OCI-LY3 (cell line): ENCODE data around the gene TTC16.

Experiments
- H2AFZ ChIP-seq: fragments of 200-600, 300-600 bp; shearing (Covaris generic); 2 replicates; pipeline ENCODE4 v1.6.0; 2014; ENCODE audit warnings: antibody characterized with exemption, low read depth, low read length
- H3K27ac ChIP-seq: fragments of 200-600, 300-600 bp; sonication (generic); 2 replicates; pipeline ENCODE4 v1.5.1; 2014; ENCODE audit warnings: mild to moderate bottlenecking, low read length, moderate library complexity, mixed read lengths
- H3K27me3 ChIP-seq: fragments of 200-600, 300-600 bp; sonication (generic); 2 replicates; pipeline ENCODE4 v1.6.1; 2014; ENCODE audit warnings: low read depth, low read length, mixed read lengths
- H3K36me3 ChIP-seq: fragments of 200-600, 300-600 bp; sonication (generic); replicated peaks from 2 replicates; pipeline ENCODE3; 2014; ENCODE audit warnings: low read depth, low read length, mixed read lengths
- H3K4me1 ChIP-seq: fragments of 300-600, 200-600 bp; sonication (generic); 2 replicates; pipeline ENCODE4 v1.6.1; 2014; ENCODE audit warnings: low read length, mixed read lengths
- H3K4me2 ChIP-seq: fragments of 200-600, 300-600 bp; sonication (generic); 2 replicates; pipeline ENCODE4 v1.6.1; 2014; ENCODE audit warnings: low read length, mixed read lengths
- H3K4me3 ChIP-seq: fragments of 300-600, 200-600 bp; sonication (generic); 2 replicates; pipeline ENCODE4 v1.5.1; 2014; ENCODE audit warnings: antibody characterized with exemption, mild to moderate bottlenecking, low read length, moderate library complexity
- H3K79me2 ChIP-seq: fragments of 300-600, 200-600 bp; shearing (Covaris generic); 2 replicates; pipeline ENCODE4 v1.6.1; 2014; ENCODE audit warnings: mild to moderate bottlenecking, low read length, mixed read lengths
- H3K9ac ChIP-seq: fragments of 300-600, 200-600 bp; shearing (Covaris generic); 2 replicates; pipeline ENCODE4 v1.6.0; 2014; ENCODE audit warnings: mild to moderate bottlenecking, low read length, moderate library complexity
- H3K9me3 ChIP-seq: fragments of 200-600, 300-600 bp; shearing (Covaris generic); 2 replicates; pipeline ENCODE4 v1.6.1; 2014; ENCODE audit warnings: low read length, mixed read lengths; ENCODE audit not compliant: insufficient read depth
- H4K20me1 ChIP-seq: fragments of 200-600, 300-600 bp; sonication (generic); 2 replicates; pipeline ENCODE4 v1.6.1; 2016; ENCODE audit warnings: low read length, mixed read lengths; ENCODE audit not compliant: insufficient read depth
- CTCF ChIP-seq: fragments of 200-600, 300-600 bp; sonication (generic); IDR thresholded peaks from 2 replicates; pipeline ENCODE4 v1.5.1; 2014; ENCODE audit warnings: antibody characterized with exemption, low read length, low read depth
- EZH2phosphoT487 ChIP-seq: fragments of 200-600 bp; shearing (Covaris generic); IDR thresholded peaks from 2 replicates; pipeline ENCODE4 v1.6.1; 2018; ENCODE audit warnings: antibody characterized with exemption, mixed run types, low read depth

Gene TTC16

GRCh38 chr9:127710204-127710783 is 5.6 kb upstream of the TTC16 start:
- Histone ChIP-seq H3K4me2 (no peak overlapping the region), H3K4me1 (peaks cover 4% of the 10 kb centered on the region), H2AFZ (no peak overlapping the region), H3K36me3 (no peaks in the 10 kb centered on the region), H3K27ac (no peak overlapping the region), H3K9ac (no peak overlapping the region), H3K4me3 (no peak overlapping the region), H3K79me2 (no peaks in the 10 kb centered on the region), H3K27me3 (no peaks in the 10 kb centered on the region), H3K9me3 (no peaks in the 10 kb centered on the region), H4K20me1 (no peaks in the 10 kb centered on the region; the same call in 1 of the 2 replicates)
- TF ChIP-seq CTCF (no peak), EZH2phosphoT487 (no peak)

GRCh38 chr9:127711226-127711701 is 4.6 kb upstream of the TTC16 start:
- Histone ChIP-seq H2AFZ (no peak overlapping the region), H3K27me3 (no peaks in the 10 kb centered on the region), H3K9me3 (no peaks in the 10 kb centered on the region), H3K27ac (no peak overlapping the region), H4K20me1 (no peaks in the 10 kb centered on the region; the same call in 1 of the 2 replicates), H3K36me3 (no peaks in the 10 kb centered on the region), H3K9ac (no peak overlapping the region), H3K4me2 (no peak overlapping the region), H3K4me3 (no peak overlapping the region), H3K4me1 (peaks cover 7% of the 10 kb centered on the region), H3K79me2 (no peaks in the 10 kb centered on the region)
- TF ChIP-seq EZH2phosphoT487 (no peak), CTCF (no peak)

DNA sequence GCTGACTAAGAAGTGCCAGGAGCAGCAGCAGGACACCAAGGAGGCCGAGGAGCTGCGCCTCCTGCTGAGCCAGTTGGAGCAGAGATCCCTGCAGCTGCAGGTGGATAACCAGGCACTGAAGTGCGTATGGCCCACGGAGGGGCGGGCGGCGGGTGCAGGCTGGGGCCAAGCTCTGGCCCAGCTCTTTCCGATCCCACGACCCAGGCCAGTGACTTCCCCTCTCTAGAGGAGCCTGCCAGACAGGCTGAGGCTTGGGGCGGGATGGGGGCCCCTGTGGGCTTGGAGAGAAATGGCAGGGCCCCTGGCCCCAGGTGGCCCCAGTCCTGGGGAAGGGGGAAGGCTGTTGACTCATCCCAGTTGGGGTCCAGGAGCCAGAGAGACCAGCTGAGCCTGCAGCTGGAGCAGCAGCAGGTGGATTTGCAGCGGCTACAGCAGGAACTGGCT is 4.0 kb upstream of the TTC16 start:
- no peak overlapping the region for H3K9ac ChIP-seq
- H4K20me1 ChIP-seq = no peaks in the 10 kb centered on the region; the same call in 1 of the 2 replicates
- H2AFZ ChIP-seq = no peak overlapping the region
- no peak overlapping the region for H3K4me2 ChIP-seq
- no peaks in the 10 kb centered on the region for H3K36me3 ChIP-seq
- H3K4me1 ChIP-seq = peaks cover 8% of the 10 kb centered on the region
- H3K27ac ChIP-seq = no peak overlapping the region
- H3K79me2 ChIP-seq = no peaks in the 10 kb centered on the region
- H3K9me3 ChIP-seq = no peaks in the 10 kb centered on the region
- no peak overlapping the region for H3K4me3 ChIP-seq
- no peaks in the 10 kb centered on the region for H3K27me3 ChIP-seq
- TF ChIP-seq CTCF = no peak
- no peak for TF ChIP-seq EZH2phosphoT487

- Histone ChIP-seq H3K36me3 (no peaks in the 10 kb centered on the region), H2AFZ (no peak overlapping the region), H3K9ac (no peak overlapping the region), H3K4me3 (no peak overlapping the region), H3K9me3 (no peaks in the 10 kb centered on the region), H3K4me2 (no peak overlapping the region), H3K79me2 (no peaks in the 10 kb centered on the region), H3K27me3 (no peaks in the 10 kb centered on the region), H4K20me1 (no peaks in the 10 kb centered on the region; the same call in 1 of the 2 replicates), H3K4me1 (peaks cover 8% of the 10 kb centered on the region), H3K27ac (no peak overlapping the region)
- TF ChIP-seq EZH2phosphoT487 (no peak), CTCF (no peak)
Observed at GRCh38 chr9:127712371-127712770, 3.5 kb upstream of the TTC16 start.
